GM13976 (cell line): Measurements from ENCODE around the gene DOK5.

Source experiments
- DNase-seq: peaks from one replicate; pipeline ENCODE4 v3.0.0; 2012; ENCODE audit warnings: low spot score
- CTCF ChIP-seq: IDR thresholded peaks from 2 replicates; pipeline ENCODE4 v1.5.1; 2012; ENCODE audit warnings: borderline replicate concordance, mild to moderate bottlenecking; ENCODE audit not compliant: insufficient read depth; ENCODE audit errors: extremely low read depth, missing control alignments, control extremely low read depth
- in situ Hi-C: fragments of 300-500 bp; cut with MboI; formaldehyde crosslinking; loops from one replicate; pipeline ENCODE4 v1.12.0; 2022; ENCODE audit warnings: low sequenced_read_pairs, mixed read lengths, inconsistent platforms; ENCODE audit not compliant: unreplicated experiment

Gene DOK5

GRCh38 chr20:54692168-54692887 is 216.9 kb downstream of the DOK5 start:
- in situ Hi-C loops: no loop called here
- TF ChIP-seq CTCF: no peak
- no peak for DNase-seq

GRCh38 chr20:54694516-54694915 is 219.1 kb downstream of the DOK5 start:
- no peak for TF ChIP-seq CTCF
- in situ Hi-C loops: no loop called here
- no peak for DNase-seq

GRCh38 chr20:54698373-54698772 is 223.0 kb downstream of the DOK5 start:
- in situ Hi-C loops: no loop called here
- DNase-seq: no peak
- no peak for TF ChIP-seq CTCF
